GM18511 (cell line): Measurements from ENCODE around the gene C20orf141.

Experiments used
- ATAC-seq: cut with Tn5 transposase; IDR thresholded peaks from one replicate; pipeline ENCODE4 v1.9.1; 2021; ENCODE audit warnings: mild to moderate bottlenecking, moderate library complexity; ENCODE audit not compliant: unreplicated experiment

Gene C20orf141

GRCh38 chr20:2845607-2846006, 30.8 kb downstream of the C20orf141 start:
- ATAC-seq, result no peak

GRCh38 chr20:2846698-2847097, 31.9 kb downstream of the C20orf141 start:
- no peak for ATAC-seq

GRCh38 chr20:2847802-2848201, 33.0 kb downstream of the C20orf141 start:
- ATAC-seq, result no peak

GRCh38 chr20:2849529-2849928, 34.7 kb downstream of the C20orf141 start:
- no peak for ATAC-seq

GRCh38 chr20:2851086-2851485, 36.3 kb downstream of the C20orf141 start:
- ATAC-seq, result no peak

GRCh38 chr20:2858591-2858990, 43.8 kb downstream of the C20orf141 start:
- no peak for ATAC-seq

DNA sequence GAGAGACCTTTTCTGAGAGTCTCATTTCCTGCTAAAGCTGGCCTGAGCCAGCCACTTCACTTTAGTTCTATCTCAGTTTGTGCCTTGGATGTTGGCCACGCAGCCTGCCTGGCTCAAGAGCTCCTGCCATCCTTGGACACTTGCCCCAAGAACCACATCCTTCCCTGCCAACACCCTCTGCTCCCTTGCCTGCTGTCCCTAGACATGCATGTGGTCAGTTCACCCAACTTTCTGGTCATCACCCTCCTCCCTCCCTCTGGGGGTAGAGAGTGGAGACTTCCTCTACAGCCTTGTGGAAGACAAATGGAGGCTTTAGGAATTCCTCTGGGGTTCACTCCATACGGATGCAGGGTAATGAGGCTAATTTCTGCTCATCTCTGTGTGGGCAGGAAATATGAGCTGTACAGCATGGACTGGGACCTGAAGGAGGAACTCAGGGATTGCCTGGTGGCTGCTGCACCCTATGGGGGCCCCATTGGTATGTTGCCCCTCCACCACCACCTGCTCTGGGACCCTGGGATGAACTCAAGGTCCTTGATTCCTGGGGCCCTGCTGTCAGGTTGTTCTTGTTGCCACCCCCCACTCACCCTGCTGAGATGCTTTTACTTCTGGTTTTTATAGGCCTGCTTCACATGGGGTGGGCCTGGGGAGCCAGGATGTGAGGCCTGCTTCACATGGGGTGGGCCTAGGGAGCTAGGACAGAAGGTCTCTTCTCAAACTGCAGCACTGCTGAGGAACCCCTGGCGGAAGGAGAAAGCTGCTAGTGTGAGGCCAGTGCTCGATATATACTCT, 44.7 kb downstream of the C20orf141 start:
- no peak for ATAC-seq

- ATAC-seq, result no peak
Measured at GRCh38 chr20:2864626-2865025, 49.8 kb downstream of the C20orf141 start.

DNA sequence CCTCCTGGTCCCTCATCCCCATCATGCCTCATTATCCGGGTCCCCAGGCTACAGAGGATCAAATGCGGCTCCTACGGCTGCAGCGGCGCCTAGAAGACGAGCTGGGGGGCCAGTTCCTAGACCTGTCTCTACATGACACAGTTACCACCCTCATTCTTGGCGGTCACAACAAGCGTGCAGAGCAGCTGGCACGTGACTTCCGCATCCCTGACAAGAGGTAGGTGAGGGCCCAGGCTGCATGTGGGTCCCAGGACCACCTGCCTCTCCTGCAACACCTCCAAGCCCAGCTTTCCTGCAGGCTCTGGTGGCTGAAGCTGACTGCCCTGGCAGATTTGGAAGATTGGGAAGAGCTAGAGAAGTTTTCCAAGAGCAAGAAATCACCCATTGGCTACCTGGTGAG, 50.3 kb downstream of the C20orf141 start:
- no peak for ATAC-seq
